ENCODE results near the gene BARX1.

GRCh38 chr9:93910598-93910997 lies 44.6 kb downstream of the BARX1 start:
- no peak for TF ChIP-seq POLR2A (IDR thresholded peaks at IDR 0.05)
- TF ChIP-seq CTCF (IDR thresholded peaks at IDR 0.05): no peak
